Skin of body (tissue), 2 donors: ENCODE data around the gene HS3ST1. TPM values are rescaled to one million over a fixed set of nuclear protein-coding genes. Genes with fewer than 3 reads are reported as not detected.
"Not testable (repeated sequence)": the region's sequence is repeated elsewhere in the genome, so short reads cannot be mapped to it uniquely, and the experiment has no call there.

ENCODE experiments used
- DNase-seq: peaks from one replicate; lab custom pipeline; 2025; lab: John Stamatoyannopoulos, UW
- total RNA-seq: library from RNA; depleted of rRNA; stranded (reverse); fragments of >200 nt; gene quantifications from one replicate; pipeline ENCODE4 v1.2.3, GENCODE V29; 2014

HS3ST1 gene
- total RNA-seq, 1 donor from 2014 or later = 0.69 TPM

- no peak for DNase-seq
Measured at GRCh38 chr4:11404431-11404830, 24.3 kb downstream of the HS3ST1 start.

GRCh38 chr4:11402192-11402591, 26.5 kb downstream of the HS3ST1 start:
- no peak for DNase-seq

- no peak for DNase-seq
Measured at GRCh38 chr4:11399461-11399971, 29.2 kb downstream of the HS3ST1 start.

- DNase-seq = no peak
Measured at GRCh38 chr4:11397819-11398610, 30.7 kb downstream of the HS3ST1 start.

GRCh38 chr4:11397146-11397545, 31.5 kb downstream of the HS3ST1 start:
- no peak for DNase-seq

- no peak for DNase-seq
Measured at GRCh38 chr4:11393551-11393950, 35.1 kb downstream of the HS3ST1 start.

- DNase-seq = not testable (repeated sequence)
Measured at GRCh38 chr4:11384072-11384471, 44.6 kb downstream of the HS3ST1 start.

GRCh38 chr4:11376571-11376970, 52.1 kb downstream of the HS3ST1 start:
- DNase-seq = no peak

GRCh38 chr4:11376146-11376545, 52.5 kb downstream of the HS3ST1 start:
- DNase-seq = no peak

GRCh38 chr4:11368701-11369115, 60.0 kb downstream of the HS3ST1 start:
- DNase-seq = no peak

GRCh38 chr4:11367371-11367770, 61.3 kb downstream of the HS3ST1 start:
- no peak for DNase-seq

GRCh38 chr4:11366859-11367258, 61.8 kb downstream of the HS3ST1 start:
- no peak for DNase-seq

GRCh38 chr4:11365039-11365438, 63.7 kb downstream of the HS3ST1 start:
- no peak for DNase-seq

- no peak for DNase-seq
Measured at GRCh38 chr4:11359591-11359990, 69.1 kb downstream of the HS3ST1 start.

GRCh38 chr4:11355226-11355625, 73.5 kb downstream of the HS3ST1 start:
- no peak for DNase-seq

GRCh38 chr4:11354531-11354930, 74.2 kb downstream of the HS3ST1 start:
- DNase-seq = no peak

- no peak for DNase-seq
Measured at GRCh38 chr4:11348449-11349088, 80.1 kb downstream of the HS3ST1 start.

GRCh38 chr4:11344916-11345315, 83.8 kb downstream of the HS3ST1 start:
- DNase-seq = no peak

- DNase-seq = no peak
Measured at GRCh38 chr4:11343536-11343935, 85.2 kb downstream of the HS3ST1 start.
